ENCODE results near the gene HOXA5.

Gene HOXA5

GRCh38 chr7:27103489-27104226 is 39.8 kb downstream of the HOXA5 start:
- Histone ChIP-seq H3K36me3 (ENCODE audit: low read depth) (peaks cover 16% of the 10 kb centered on the region), H3K27me3 (ENCODE audit: insufficient read depth, poor library complexity, severe bottlenecking) (no peaks in the 10 kb centered on the region), H3K4me3 (ENCODE audit: severe bottlenecking) (no peak overlapping the region), H3K27ac (ENCODE audit: poor library complexity, severe bottlenecking) (no peak overlapping the region), H3K9me3 (ENCODE audit: severe bottlenecking) (no peaks in the 10 kb centered on the region), H3K4me1 (ENCODE audit: insufficient read depth, poor library complexity, severe bottlenecking) (peaks cover 7% of the 10 kb centered on the region)
- no peak for DNase-seq (ENCODE audit: low spot score)
- no peak for ATAC-seq (ENCODE audit: low read depth)
- no peak for TF ChIP-seq CTCF (IDR thresholded peaks at IDR 0.05; ENCODE audit: poor library complexity, severe bottlenecking)

- no peak within 1 kb of the TSS for H3K4me3 ChIP-seq (ENCODE audit: severe bottlenecking)
- ATAC-seq (ENCODE audit: low read depth), result no peak
- DNase-seq (ENCODE audit: low spot score), result no peak
- TF ChIP-seq CTCF (IDR thresholded peaks at IDR 0.05; ENCODE audit: poor library complexity, severe bottlenecking), result no peak
- H3K36me3 ChIP-seq (ENCODE audit: low read depth), result peaks cover 16% of the 10 kb centered on the region
- no peaks in the 10 kb centered on the region for H3K9me3 ChIP-seq (ENCODE audit: severe bottlenecking)
- H3K4me1 ChIP-seq (ENCODE audit: insufficient read depth, poor library complexity, severe bottlenecking), result peaks cover 7% of the 10 kb centered on the region
- H3K27me3 ChIP-seq (ENCODE audit: insufficient read depth, poor library complexity, severe bottlenecking), result no peaks in the 10 kb centered on the region
- H3K27ac ChIP-seq (ENCODE audit: poor library complexity, severe bottlenecking), result no peak within 1 kb of the TSS
These were observed 40.7 kb downstream of the HOXA5 start, which contains the start of gene HOXA2 for GRCh38 chr7:27102581-27103442. Gene HOXA2 (minus strand): TSS chr7:27102683. CDS start chr7:27102500, 183 bp downstream.

- no peaks in the 10 kb centered on the region for H3K27me3 ChIP-seq (ENCODE audit: insufficient read depth, poor library complexity, severe bottlenecking)
- peaks cover 16% of the 10 kb centered on the region for H3K36me3 ChIP-seq (ENCODE audit: low read depth)
- no peak overlapping the region for H3K27ac ChIP-seq (ENCODE audit: poor library complexity, severe bottlenecking)
- H3K4me1 ChIP-seq (ENCODE audit: insufficient read depth, poor library complexity, severe bottlenecking), result peaks cover 7% of the 10 kb centered on the region
- no peaks in the 10 kb centered on the region for H3K9me3 ChIP-seq (ENCODE audit: severe bottlenecking)
- H3K4me3 ChIP-seq (ENCODE audit: severe bottlenecking), result no peak overlapping the region
- no peak for ATAC-seq (ENCODE audit: low read depth)
- no peak for DNase-seq (ENCODE audit: low spot score)
- no peak for TF ChIP-seq CTCF (IDR thresholded peaks at IDR 0.05; ENCODE audit: poor library complexity, severe bottlenecking)
These were observed 41.4 kb downstream of the HOXA5 start for GRCh38 chr7:27101957-27102580.

- H3K4me1 ChIP-seq (ENCODE audit: insufficient read depth, poor library complexity, severe bottlenecking), result peaks cover 7% of the 10 kb centered on the region
- H3K4me3 ChIP-seq (ENCODE audit: severe bottlenecking), result no peak overlapping the region
- DNase-seq (ENCODE audit: low spot score) (no peak), ATAC-seq (ENCODE audit: low read depth) (no peak)
- peaks cover 16% of the 10 kb centered on the region for H3K36me3 ChIP-seq (ENCODE audit: low read depth)
- TF ChIP-seq CTCF (IDR thresholded peaks at IDR 0.05; ENCODE audit: poor library complexity, severe bottlenecking), result no peak
- H3K27ac ChIP-seq (ENCODE audit: poor library complexity, severe bottlenecking), result no peak overlapping the region
- no peaks in the 10 kb centered on the region for H3K9me3 ChIP-seq (ENCODE audit: severe bottlenecking)
- no peaks in the 10 kb centered on the region for H3K27me3 ChIP-seq (ENCODE audit: insufficient read depth, poor library complexity, severe bottlenecking)
These were observed 42.1 kb downstream of the HOXA5 start for GRCh38 chr7:27101171-27101956.
